Activated gamma-delta T cell treated with anti-CD3 and anti-CD28 coated beads, Interleukin-2, amount 50 U/mL, for 16 hours (primary cell): Measurements from ENCODE around the gene KITLG.
"Not testable (repeated sequence)": the region's sequence is repeated elsewhere in the genome, so short reads cannot be mapped to it uniquely, and the experiment has no call there.

Experiments used
- DNase-seq: peaks from one replicate; pipeline ENCODE4 v3.0.0-alpha.2; 2020; ENCODE audit warnings: low read depth

The KITLG gene

GRCh38 chr12:88575361-88575970 lies 4.8 kb downstream of the KITLG start:
- no peak for DNase-seq

DNA sequence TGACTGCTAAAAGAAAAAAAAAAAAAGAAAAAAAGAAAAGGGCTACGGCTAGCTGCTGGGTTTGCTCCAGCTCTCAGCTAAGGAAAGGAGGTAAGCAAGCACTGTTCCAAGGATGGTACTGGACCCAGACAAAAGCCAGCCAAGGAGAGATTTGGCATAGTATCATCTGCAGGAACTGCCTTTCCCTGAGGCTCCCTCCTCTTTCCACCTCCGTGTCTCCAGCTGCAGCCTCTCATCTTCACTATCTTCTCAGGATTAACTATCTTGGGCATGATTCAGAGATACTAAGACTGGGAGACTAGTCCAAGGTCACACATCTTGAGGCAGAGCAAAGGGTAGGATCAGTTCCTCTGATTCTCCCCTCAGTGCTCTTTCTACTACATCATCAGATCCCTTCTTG lies 6.0 kb downstream of the KITLG start:
- DNase-seq, result no peak

DNA sequence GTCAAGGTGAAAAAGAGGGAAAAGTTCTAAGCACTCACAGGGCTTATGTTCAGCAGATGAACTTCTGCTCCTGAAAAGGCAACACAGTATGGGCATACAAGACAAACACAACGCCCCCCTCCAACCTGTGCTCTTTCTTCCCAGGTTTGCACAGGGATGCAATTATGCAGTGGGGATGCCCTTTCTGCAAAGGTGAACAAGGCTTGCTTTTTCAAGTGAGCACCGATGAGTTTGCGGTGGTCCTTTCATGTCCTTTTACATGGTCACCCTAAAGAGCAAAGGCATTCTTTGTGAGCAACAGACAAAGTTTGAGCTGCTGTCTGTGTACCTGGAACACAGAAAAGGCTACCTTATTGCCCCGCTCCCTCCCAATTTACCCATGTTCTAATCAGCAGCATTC lies 6.7 kb downstream of the KITLG start:
- DNase-seq, result no peak

DNA sequence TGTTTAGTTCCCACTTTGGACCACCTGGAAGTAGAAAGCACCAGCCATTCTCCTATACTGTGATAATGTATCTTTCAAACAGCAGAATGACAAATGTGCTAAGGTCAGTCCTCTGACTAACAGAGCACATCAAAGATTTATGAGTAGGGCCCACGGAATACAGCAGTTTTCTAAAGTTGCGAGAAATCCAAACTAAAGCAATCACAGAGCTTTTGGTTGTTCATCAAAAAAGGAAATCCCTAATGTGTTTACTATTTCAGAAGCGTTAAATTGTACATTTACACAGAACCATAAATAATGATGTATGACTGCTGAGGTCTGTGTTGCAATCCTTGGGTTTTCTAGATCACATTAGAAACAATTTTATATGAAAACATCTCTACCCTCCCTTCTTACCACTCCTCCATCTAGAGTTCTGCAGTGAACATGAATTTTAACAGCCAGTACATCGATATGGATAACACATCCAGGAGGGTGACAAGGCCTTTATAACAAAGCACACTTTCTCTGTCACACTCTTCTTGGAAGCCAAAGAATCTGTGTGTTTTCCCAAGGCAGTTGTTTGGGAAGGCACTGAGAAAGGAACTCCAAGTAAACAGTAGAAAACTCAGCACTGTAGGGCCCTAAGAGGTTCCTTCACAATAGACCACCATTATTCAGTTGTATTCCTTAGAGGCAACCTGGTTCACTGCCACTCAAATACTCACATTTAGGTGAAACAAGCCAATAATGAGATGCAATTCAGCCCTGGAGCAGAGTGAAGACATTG lies 7.3 kb downstream of the KITLG start:
- DNase-seq, result no peak

DNA sequence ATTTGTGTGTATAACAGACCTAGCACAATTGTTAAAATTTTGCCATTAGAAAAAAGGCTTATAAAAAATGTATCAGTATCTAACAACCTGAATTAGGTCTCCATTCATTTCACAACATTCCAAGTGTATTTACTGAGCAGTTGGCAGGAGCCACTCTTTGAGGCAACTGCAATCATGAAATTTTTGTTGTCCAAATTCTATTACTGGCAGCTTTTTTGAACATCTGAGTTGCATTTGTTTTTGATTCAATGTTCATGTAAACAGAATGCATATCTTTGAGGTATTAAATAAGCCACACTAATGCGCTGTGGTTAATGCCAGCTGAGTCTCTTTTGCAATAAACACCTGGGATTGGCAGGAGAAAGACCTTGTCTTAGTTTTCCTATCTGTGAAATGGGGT lies 8.7 kb downstream of the KITLG start:
- no peak for DNase-seq

DNA sequence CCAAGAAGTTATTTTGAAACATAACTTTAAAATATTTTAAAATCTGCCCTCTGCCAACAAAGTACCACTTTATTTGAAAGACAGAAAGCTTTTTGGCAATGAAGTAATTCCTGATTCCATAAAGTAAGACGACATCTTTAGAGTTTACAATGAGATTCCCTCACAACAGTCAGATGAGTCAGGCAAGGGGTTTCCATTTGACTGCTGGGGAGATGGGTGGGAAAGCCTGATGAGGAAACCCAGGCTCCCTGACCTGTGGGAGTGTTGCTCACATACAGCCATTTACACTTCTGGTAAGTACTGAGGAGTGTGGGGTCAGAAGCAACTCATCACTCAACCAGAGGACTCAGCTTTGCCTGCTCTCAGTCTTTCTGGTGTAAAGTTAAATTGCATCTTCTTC lies 10.2 kb downstream of the KITLG start:
- DNase-seq, result no peak

DNA sequence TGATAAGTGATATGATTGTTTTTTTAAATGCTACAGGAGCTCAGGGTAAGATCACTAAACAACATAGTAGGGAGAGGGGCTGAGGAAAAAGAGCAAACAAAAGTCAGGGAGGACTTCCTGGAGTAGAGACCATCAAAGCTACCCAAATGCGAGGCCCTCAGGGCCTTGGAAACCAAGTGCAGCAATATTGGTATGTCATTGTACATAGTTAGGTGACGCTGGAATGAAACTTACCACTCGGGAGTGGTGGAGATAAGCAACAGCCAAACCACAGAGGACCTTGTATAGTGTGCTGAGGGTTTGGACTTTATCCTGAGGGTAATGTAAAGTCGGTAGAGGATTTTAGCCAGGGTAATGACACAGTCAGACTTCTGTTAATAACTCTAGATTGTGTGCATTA lies 13.8 kb downstream of the KITLG start:
- DNase-seq, result no peak

GRCh38 chr12:88562846-88563582 lies 17.3 kb downstream of the KITLG start:
- DNase-seq, result no peak

DNA sequence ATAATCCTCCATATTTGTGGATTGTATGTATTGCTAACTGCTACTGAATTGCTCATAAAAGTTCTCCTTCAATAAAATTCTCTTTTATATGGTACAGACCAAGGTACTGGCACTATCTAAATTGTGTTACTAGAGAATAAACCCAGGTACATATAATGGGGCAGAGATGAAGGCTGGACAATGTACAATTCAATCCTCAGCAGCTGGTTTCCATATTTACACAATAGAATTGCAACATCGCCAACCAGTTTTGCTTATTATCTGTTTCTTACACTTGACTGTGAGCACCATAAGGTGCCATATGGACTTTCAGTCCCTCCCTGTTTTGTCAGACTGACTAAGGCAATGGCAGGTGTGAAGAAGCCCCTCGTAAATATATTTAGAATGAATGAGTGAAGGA lies 18.1 kb downstream of the KITLG start:
- DNase-seq, result no peak

DNA sequence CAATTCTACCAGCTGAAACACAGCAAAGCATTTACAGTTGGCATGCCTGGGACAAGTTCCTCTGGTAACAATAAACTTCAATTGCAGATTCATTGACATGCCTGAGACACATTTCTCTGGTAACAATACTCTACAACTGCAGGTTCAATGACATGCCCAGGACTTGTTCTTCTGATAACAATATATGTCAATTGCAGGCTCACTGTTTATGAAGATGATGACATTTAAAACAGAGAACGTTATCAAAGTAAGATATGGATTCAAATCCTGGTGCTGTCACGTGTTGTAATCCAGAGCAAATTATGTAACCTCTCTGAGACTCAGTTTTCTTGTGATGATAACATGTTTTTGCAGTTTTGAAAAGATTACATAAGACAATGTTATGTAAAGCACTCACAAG lies 20.5 kb downstream of the KITLG start:
- no peak for DNase-seq

DNA sequence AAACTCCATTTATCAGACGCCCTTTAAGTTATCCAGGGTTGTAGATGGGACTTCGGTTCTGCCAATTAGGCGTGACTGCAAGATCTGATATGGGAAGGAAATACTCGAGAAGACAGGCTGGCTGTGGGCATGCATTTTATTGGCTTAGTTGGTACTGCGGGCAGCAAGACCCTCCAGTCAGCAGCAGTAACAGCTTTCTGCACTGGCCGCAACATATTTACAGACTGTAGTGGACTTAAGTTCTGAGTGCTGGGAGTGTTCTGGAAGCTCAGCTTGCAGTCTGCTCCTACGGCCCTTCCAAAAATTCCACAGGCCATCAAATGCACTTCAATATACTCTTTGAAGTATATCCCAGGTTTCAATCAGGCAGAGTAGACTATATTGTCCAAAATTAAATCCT lies 21.1 kb downstream of the KITLG start:
- DNase-seq, result no peak

- no peak for DNase-seq
Observed at GRCh38 chr12:88558340-88558867, 21.9 kb downstream of the KITLG start.

- DNase-seq, result no peak
Observed at GRCh38 chr12:88556213-88556774, 24.0 kb downstream of the KITLG start.

DNA sequence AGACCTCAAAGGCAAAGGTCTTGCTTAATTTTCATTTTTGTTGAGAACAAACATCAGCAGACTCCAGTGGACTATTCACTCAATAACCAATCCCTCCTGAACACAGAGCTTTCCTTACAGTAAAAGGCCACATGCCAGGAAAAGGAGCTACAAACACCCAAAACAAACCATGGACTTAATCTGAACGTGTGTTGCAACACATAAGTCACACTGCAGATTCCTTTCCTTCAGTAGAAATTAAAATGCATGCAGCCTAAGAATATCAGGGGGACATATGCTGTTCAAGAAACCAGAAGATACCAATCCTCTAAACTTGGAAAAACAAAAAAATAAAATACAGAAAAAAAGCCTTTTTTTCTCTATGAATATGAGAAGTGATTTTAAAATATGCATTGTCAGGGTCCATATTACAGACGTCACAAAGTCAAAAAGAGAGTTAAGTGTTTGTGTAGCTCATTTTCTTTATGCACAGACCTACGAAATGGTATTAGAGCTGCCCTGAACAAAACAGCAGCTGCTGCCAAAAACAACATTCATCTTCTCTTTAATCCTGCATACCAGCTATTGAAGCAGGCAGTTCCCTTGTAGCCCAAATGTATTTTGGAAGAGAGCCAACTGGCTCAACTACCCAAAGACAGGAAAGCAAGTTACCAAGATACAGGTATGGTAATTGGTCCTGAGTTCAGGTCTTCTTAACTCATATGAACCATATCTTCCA lies 26.2 kb downstream of the KITLG start:
- DNase-seq, result no peak

- DNase-seq, result no peak
Observed at GRCh38 chr12:88552610-88553079, 27.6 kb downstream of the KITLG start.

DNA sequence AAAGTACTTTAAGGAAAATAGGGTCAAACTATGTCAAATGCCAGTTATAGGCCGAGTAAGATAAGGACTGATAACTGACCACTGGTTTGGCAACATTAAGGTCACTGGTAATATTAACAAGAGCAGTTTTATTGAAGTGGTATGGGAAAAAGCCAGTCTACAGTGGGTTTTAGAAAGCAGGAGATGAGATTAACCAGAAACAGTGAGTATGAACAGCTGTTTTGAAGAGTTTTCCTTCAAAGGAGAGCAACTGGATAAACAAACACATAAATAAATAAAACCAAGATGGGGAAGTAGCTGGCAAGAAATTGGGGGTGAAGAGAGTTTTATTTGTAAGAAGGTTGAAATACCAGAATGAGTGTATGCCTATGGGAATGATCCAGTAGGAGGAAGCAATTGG lies 30.3 kb downstream of the KITLG start:
- DNase-seq, result no peak

DNA sequence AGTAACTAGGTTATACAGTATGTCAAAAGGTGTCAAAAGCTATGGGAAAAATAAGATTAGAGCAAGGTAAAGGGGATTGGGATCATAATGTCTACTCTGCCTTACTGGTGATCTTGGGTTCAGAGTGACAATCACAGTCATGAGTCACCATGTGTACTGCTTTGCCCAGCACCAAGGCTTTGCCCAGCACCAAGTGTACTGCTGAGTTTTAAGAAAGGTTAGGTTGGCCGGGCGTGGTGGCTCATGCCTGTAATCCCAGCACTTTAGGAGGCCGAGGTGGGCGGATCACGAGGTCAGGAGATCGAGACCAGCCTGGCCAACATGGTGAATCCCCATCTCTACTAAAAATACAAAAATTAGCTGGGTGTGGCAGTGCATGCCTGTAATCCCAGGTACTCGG lies 32.3 kb downstream of the KITLG start:
- not testable (repeated sequence) for DNase-seq

GRCh38 chr12:88546853-88547252 lies 33.4 kb downstream of the KITLG start:
- DNase-seq, result no peak

- no peak for DNase-seq
Observed at GRCh38 chr12:88546226-88546625, 34.0 kb downstream of the KITLG start.

DNA sequence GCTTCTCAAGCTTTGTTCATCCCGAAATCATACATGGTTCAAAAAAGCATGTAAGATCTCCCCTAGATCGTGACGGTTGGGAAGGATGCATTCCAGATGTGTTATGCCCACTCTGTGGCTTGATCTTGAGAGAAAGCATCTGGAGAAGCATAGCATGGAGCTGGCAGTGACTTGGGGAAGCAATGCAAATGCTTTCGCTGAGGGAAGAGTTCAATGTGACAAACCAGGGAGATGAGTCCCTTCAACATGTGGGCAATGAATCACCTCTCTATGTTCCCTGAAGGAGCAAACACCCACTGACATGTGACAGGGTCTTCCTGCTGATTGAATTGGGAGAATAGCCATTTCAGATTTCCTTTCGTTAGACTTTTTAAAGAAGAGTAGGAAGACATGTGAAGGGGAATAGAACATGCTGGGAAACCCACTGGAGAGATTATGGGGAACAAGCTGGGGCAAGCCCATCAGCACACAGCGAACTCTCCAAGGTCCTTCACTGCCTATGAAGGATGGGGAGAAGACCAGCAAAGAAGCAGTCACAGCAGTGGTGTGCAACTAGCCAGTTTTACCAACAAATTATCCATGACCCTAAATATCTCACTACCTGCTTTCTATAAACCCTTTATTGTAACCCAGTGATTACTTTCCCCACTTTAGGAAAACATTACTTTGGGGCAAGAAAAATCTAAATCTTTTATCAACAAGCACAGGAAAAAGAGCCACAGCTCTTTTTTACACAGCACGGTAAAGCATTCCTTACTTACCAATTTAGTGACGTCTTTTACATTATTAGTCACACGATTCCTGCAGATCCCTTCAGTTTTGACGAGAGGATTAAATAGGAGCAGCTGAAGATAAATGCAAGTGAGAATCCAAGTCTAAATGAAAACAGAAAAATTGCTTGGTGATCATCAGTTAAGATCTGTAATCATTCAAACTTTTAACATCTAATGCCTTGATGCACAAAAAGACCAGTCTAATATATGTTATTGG lies 35.0 kb downstream of the KITLG start:
- no peak for DNase-seq

DNA sequence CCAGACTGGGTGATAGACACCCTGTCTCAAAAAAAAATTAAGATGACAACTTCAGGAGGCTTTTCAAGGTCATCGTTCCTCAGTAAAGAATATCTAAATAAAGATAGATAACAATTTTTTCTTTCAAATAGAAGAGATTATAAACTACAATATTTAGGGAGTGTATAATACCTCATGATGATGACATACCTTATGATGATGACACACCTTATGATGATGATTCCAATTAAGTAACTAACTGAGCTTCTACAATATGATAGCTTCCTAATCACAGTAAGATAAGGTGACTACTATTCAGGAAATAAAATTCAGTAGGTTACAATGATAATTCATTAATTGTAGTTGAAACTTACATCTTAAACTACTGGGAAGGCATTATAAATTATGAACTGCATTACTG lies 40.4 kb downstream of the KITLG start:
- DNase-seq, result no peak
